ENCODE measurements around the gene TNS1.

DNA sequence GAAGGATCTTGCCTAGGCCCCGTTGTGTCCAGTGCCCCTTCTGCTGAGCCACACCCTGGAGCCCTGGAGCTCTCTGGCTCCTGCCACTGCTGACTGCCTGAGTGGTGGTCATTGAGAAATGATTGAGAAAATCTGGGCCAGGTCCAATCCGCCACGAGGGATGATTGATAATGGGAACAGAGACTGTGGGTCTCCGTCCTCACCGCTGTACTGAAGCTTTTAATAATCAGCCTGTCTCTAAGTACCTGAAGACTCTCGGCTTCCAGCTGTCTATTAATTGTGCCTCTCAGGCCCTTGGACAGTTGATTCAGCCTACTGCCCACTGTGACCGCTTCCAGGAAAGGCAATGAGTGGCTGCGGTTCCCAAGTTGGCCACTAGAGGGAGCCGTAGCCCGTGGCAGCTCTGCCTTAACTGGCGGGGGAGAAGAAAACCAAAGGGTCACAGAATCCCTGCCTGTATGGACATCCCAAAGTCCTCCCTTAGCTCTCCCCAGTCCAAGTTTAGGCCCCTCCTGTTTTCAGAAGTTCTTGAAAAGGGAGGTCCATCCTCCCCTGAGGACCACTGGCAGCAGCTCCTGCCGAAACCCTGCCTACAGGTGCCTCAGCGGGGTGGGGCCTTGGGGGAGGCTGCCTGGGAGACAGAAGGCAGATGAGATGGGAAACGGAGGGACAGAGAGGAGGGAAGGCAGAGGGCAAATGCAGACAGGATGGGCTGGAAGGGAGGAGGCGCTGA lies 213.6 kb downstream of the TNS1 start:
- TF ChIP-seq, protein P1, sequence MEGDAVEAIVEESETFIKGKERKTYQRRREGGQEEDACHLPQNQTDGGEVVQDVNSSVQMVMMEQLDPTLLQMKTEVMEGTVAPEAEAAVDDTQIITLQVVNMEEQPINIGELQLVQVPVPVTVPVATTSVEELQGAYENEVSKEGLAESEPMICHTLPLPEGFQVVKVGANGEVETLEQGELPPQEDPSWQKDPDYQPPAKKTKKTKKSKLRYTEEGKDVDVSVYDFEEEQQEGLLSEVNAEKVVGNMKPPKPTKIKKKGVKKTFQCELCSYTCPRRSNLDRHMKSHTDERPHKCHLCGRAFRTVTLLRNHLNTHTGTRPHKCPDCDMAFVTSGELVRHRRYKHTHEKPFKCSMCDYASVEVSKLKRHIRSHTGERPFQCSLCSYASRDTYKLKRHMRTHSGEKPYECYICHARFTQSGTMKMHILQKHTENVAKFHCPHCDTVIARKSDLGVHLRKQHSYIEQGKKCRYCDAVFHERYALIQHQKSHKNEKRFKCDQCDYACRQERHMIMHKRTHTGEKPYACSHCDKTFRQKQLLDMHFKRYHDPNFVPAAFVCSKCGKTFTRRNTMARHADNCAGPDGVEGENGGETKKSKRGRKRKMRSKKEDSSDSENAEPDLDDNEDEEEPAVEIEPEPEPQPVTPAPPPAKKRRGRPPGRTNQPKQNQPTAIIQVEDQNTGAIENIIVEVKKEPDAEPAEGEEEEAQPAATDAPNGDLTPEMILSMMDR (IDR thresholded peaks at IDR 0.05) = peak; percentile 97 to 98 (median 98)
- TF ChIP-seq POLR2A (IDR thresholded peaks at IDR 0.05) (no peak), EP300 (IDR thresholded peaks at IDR 0.05) (peak in 1 of 2 donors; percentile 48)

Measured in tibial nerve (tissue), 4 donors.